ENCODE measurements around the gene NACC2. TPM values are rescaled to one million over a fixed set of nuclear protein-coding genes. Genes with fewer than 3 reads are reported as not detected.

NACC2 gene
- total and polyA plus RNA-seq, 2 donors from 2014 or later = 7.1 to 30.9 TPM

DNA sequence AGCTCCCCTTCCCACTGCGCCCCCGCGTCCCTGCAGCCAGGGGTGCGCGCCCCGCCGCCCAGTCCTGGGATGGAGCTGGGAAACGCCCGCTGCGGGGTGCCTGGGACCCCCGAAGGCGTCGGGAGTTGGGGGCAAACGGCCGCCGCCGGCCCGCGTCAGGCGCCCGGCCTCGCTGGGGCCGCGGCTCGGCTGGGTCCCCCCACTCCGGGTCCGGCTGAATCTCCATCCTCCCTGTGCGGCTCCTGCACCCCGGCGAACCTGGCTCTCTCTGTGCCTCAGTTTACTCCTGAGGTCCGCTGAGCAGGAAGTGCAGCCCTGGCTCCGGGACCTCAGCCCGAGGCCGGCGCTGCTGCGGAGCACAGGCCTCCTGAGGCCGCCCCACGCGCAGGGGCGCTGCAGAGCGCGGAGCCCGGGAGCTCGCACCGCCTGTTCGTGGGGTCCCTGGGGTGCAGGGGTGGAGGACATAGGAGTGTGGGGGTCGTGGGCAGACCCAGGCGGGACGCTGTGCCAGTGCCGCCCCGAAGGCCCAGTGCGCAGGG is 37.5 kb upstream of the NACC2 start:
- TF ChIP-seq, protein P1, sequence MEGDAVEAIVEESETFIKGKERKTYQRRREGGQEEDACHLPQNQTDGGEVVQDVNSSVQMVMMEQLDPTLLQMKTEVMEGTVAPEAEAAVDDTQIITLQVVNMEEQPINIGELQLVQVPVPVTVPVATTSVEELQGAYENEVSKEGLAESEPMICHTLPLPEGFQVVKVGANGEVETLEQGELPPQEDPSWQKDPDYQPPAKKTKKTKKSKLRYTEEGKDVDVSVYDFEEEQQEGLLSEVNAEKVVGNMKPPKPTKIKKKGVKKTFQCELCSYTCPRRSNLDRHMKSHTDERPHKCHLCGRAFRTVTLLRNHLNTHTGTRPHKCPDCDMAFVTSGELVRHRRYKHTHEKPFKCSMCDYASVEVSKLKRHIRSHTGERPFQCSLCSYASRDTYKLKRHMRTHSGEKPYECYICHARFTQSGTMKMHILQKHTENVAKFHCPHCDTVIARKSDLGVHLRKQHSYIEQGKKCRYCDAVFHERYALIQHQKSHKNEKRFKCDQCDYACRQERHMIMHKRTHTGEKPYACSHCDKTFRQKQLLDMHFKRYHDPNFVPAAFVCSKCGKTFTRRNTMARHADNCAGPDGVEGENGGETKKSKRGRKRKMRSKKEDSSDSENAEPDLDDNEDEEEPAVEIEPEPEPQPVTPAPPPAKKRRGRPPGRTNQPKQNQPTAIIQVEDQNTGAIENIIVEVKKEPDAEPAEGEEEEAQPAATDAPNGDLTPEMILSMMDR (IDR thresholded peaks at IDR 0.05; ENCODE audit: borderline replicate concordance, extremely low read depth, insufficient read depth) = no peak
- peak in 1 of 5 donors; percentile 55 for DNase-seq
- Histone ChIP-seq H3K4me3 (ENCODE audit: low read length in 3 of 3) (no peak overlapping the region), H3K27ac (ENCODE audit: low read depth in 2 of 2, low read length in 2 of 2) (no peak overlapping the region), H3K9ac (ENCODE audit: low read length in 3 of 3) (no peak overlapping the region), H3K36me3 (ENCODE audit: control insufficient read depth in 2 of 3, insufficient read depth in 3 of 3, low read length in 3 of 3) (no peaks in the 10 kb centered on the region), H3K9me3 (ENCODE audit: control insufficient read depth in 2 of 3, insufficient read depth in 1 of 3, low read length in 3 of 3) (no peaks in the 10 kb centered on the region), H3K4me1 (ENCODE audit: control insufficient read depth in 2 of 3, insufficient read depth in 2 of 3, low read depth in 1 of 3, low read length in 3 of 3) (peaks cover 0 to 4% (median 0%) of the 10 kb centered on the region in 3 donors), H3K27me3 (ENCODE audit: control insufficient read depth, insufficient read depth, low read length) (peaks cover 21% of the 10 kb centered on the region)
- intact Hi-C loops (cut with DNase I) = no loop called here
- FAIRE-seq = no peak

- Histone ChIP-seq H3K4me1 (ENCODE audit: control insufficient read depth in 2 of 3, insufficient read depth in 2 of 3, low read depth in 1 of 3, low read length in 3 of 3) (peaks cover 0 to 4% (median 0%) of the 10 kb centered on the region in 3 donors), H3K9me3 (ENCODE audit: control insufficient read depth in 2 of 3, insufficient read depth in 1 of 3, low read length in 3 of 3) (no peaks in the 10 kb centered on the region), H3K27me3 (ENCODE audit: control insufficient read depth, insufficient read depth, low read length) (peaks cover 21% of the 10 kb centered on the region), H3K9ac (ENCODE audit: low read length in 3 of 3) (no peak overlapping the region), H3K27ac (ENCODE audit: low read depth in 2 of 2, low read length in 2 of 2) (no peak overlapping the region), H3K36me3 (ENCODE audit: control insufficient read depth in 2 of 3, insufficient read depth in 3 of 3, low read length in 3 of 3) (no peaks in the 10 kb centered on the region), H3K4me3 (ENCODE audit: low read length in 3 of 3) (no peak overlapping the region)
- intact Hi-C loops (cut with DNase I) = no loop called here
- TF ChIP-seq, protein P1 (IDR thresholded peaks at IDR 0.05; ENCODE audit: borderline replicate concordance, extremely low read depth, insufficient read depth) = no peak
- DNase-seq = no peak
- no peak for FAIRE-seq
These were observed 36.8 kb upstream of the NACC2 start for GRCh38 chr9:136131629-136132511.

- Histone ChIP-seq H3K27ac (ENCODE audit: low read depth in 2 of 2, low read length in 2 of 2) (no peak overlapping the region), H3K9ac (ENCODE audit: low read length in 3 of 3) (no peak overlapping the region), H3K27me3 (ENCODE audit: control insufficient read depth, insufficient read depth, low read length) (peaks cover 19% of the 10 kb centered on the region), H3K4me3 (ENCODE audit: low read length in 3 of 3) (no peak overlapping the region), H3K4me1 (ENCODE audit: control insufficient read depth in 2 of 3, insufficient read depth in 2 of 3, low read depth in 1 of 3, low read length in 3 of 3) (peaks cover 0 to 4% (median 0%) of the 10 kb centered on the region in 3 donors), H3K36me3 (ENCODE audit: control insufficient read depth in 2 of 3, insufficient read depth in 3 of 3, low read length in 3 of 3) (no peaks in the 10 kb centered on the region), H3K9me3 (ENCODE audit: control insufficient read depth in 2 of 3, insufficient read depth in 1 of 3, low read length in 3 of 3) (no peaks in the 10 kb centered on the region)
- intact Hi-C loops (cut with DNase I) = no loop called here
- DNase-seq (no peak), FAIRE-seq (no peak)
- TF ChIP-seq, protein P1 (IDR thresholded peaks at IDR 0.05; ENCODE audit: borderline replicate concordance, extremely low read depth, insufficient read depth) = no peak
These were observed 34.1 kb upstream of the NACC2 start for GRCh38 chr9:136129176-136129575.

Data from kidney (tissue), 14 donors.